Esophagus squamous epithelium (tissue), 4 donors: Measurements from ENCODE around the gene PRMT1.

Source experiments
- POLR2A ChIP-seq, 4 donors: fragments of 450-650 bp; IDR thresholded peaks; one replicate each; pipeline ENCODE4 v1.6.1; 2017; ENCODE audit warnings: antibody characterized with exemption in 4 of 4, mild to moderate bottlenecking in 4 of 4, moderate library complexity in 3 of 4
- TF ChIP-seq, protein P1 (sequence below), 6 experiments: fragments of 450-650 bp in 4 of 6; fragments of 200-600 bp in 2 of 6; sonication (generic) in 2 of 6; IDR thresholded peaks; one replicate each; pipeline ENCODE4 v1.5.1; 2016 to 2019; ENCODE audit warnings: antibody characterized with exemption in 6 of 6, mild to moderate bottlenecking in 4 of 6, moderate library complexity in 4 of 6

- TF ChIP-seq, protein P1, sequence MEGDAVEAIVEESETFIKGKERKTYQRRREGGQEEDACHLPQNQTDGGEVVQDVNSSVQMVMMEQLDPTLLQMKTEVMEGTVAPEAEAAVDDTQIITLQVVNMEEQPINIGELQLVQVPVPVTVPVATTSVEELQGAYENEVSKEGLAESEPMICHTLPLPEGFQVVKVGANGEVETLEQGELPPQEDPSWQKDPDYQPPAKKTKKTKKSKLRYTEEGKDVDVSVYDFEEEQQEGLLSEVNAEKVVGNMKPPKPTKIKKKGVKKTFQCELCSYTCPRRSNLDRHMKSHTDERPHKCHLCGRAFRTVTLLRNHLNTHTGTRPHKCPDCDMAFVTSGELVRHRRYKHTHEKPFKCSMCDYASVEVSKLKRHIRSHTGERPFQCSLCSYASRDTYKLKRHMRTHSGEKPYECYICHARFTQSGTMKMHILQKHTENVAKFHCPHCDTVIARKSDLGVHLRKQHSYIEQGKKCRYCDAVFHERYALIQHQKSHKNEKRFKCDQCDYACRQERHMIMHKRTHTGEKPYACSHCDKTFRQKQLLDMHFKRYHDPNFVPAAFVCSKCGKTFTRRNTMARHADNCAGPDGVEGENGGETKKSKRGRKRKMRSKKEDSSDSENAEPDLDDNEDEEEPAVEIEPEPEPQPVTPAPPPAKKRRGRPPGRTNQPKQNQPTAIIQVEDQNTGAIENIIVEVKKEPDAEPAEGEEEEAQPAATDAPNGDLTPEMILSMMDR (IDR thresholded peaks at IDR 0.05): no peak
- peak in 1 of 4 donors; percentile 63 for TF ChIP-seq POLR2A (IDR thresholded peaks at IDR 0.05)
Observed at GRCh38 chr19:49676136-49676783, 811 bp upstream of the PRMT1 start.
